HG03442 (cell line): ENCODE results near the gene KLF5.
A peak's percentile ranks its signal among the peaks of the same experiment; 100 is the strongest.
"Not testable (repeated sequence)": the region's sequence is repeated elsewhere in the genome, so short reads cannot be mapped to it uniquely, and the experiment has no call there.

ENCODE experiments used
- ATAC-seq: cut with Tn5 transposase; IDR thresholded peaks from one replicate; pipeline ENCODE4 v1.9.1; 2021; ENCODE audit warnings: mild to moderate bottlenecking, moderate library complexity; ENCODE audit not compliant: unreplicated experiment

KLF5 gene

DNA sequence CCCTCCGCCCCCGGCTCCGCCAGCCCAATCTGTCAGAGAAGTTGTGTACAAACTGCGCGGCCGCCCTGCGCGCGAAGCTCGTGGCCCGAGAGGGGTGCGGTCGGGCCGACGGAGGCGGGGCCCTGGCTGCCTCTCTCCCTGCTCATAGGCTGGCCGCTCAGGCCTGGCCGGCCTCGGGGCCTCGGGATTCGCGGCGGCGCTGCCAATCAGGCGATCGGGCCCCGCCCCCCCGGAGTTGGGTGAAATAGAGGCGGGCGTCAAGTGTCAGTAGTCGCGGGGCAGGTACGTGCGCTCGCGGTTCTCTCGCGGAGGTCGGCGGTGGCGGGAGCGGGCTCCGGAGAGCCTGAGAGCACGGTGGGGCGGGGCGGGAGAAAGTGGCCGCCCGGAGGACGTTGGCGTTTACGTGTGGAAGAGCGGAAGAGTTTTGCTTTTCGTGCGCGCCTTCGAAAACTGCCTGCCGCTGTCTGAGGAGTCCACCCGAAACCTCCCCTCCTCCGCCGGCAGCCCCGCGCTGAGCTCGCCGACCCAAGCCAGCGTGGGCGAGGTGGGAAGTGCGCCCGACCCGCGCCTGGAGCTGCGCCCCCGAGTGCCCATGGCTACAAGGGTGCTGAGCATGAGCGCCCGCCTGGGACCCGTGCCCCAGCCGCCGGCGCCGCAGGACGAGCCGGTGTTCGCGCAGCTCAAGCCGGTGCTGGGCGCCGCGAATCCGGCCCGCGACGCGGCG lies at the start of gene KLF5:
Gene KLF5 (plus strand): TSS at position 270 of the 724 bp plus-strand sequence. CDS start 323 bp downstream, at position 593.
- peak; percentile 97 for ATAC-seq

DNA sequence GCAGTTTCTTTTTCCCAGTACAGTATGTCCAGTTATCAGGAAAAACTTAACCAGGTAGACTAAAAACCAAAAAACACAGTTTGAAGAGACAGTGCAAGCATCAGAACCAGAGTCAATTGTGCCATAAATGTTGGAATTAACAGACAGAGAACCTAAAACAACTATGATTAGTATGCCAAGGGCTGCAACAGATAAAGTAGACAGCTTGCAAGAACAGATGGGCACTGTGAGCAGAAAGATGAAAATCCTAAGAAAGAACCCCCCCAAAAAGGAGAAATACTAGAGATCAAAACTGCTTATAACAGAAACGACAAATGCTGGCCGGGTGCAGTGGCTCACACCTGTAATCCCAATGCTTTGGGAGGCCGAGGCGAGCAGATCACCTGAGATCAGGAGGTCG lies 47.1 kb upstream of the KLF5 start:
- ATAC-seq: no peak

DNA sequence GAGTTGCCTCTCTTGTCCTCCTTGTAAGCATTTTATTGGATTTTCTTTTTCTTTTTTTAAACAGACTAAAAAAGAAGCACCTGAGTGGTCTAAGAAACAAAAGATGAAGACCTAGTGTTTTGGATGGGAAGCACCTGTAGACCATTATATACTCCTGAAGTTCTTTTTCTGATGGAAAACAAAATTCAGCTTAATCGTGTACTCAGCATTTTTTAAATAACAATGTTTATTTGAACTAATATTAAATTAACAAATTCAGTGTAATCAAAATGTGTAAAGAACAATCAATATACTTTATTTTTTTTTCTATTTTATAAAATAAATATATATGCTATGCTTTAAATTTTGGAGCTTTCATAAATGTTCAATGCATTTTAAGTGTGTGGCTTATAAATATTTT lies 43.0 kb upstream of the KLF5 start:
- no peak for ATAC-seq

DNA sequence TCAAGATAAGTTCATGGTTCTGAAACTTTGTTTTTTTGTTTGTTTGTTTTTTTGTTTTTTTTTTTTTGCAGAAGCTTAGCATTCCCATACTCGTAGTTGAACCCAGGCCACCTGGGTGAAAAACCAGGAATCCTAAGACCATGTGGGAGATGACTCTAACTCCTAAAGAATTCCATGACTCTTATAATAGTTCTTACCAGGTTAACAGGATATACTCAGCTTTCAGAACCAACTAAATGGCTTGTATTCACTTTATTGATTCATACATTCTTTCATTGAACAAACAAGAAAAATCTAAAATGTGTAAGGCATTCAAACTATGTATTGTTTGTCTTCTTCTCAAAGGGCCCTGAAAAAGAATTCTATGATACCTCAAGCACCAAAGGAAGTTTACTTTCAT lies 40.5 kb upstream of the KLF5 start:
- no peak for ATAC-seq

DNA sequence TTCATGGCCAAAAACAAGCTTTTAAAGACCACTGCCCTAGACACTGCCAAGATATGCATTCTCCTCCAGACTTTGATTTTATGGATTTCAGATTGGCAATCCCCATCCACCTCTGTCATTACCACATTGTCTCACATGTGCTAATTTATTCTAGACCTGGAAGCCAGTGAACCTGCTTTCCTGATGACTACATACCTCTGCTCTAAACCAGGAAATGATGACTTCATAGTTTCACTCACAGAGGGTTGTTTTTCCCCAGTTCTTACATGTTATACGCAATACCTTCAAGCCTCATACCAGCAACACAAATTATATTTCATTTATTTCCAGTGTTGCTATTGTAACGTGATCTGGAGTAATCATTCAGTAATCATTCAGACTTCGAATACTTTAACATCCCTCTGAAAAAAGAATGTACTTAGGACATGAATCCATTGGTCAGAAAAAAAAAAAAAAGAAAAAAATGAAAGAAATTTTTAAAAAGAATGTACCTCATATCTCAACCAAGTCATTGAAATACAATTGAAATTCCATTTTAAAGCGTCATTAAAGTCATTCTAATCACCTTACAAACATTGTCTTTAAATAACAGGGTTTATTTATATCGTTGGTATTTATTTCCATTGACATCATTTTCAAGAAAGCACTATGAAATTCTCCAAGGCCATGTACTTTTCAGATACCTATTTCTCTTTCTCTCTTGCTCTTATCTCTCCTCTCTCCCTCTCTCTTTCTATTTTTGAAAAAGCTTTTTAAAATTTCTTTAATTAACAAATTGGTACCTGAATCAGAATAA lies 33.4 kb upstream of the KLF5 start:
- no peak for ATAC-seq

DNA sequence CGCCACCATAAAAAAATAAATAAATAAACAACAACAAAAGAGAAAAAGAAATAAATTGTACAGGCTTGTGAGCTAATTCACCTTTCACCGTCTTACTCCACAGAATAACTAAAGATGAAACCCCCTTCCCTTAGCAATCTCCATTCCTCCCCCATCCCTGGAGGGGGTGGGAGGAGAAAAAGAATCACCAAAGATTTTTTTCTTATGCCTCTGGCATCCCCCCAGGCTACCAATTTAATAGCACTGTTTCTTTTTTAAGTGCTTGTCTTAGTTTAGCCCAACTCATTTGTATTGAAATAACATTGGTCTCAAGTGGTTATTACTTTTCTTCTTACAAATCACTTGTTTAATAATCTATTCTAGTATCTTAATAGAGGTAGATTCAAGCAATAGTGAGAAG lies 23.9 kb upstream of the KLF5 start:
- ATAC-seq: no peak

DNA sequence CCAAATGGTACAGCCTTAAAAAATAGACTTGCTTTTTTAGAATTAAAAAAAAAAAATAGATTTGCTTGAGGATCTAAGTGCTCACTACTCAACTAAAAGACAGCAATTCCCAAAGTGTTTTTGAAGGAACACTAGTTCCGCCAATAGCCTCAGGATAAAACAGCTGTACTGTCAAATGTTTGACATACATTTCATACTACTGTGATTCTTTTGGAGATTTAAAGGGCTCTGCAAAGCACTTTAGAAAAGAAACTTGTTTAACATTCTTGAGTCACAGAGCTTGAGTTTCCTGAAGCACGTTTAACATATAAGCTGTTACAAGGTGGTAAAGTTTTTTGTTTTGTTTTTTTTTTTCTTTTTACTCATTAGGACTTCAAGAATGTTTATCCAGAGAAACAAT lies 23.1 kb upstream of the KLF5 start:
- no peak for ATAC-seq

DNA sequence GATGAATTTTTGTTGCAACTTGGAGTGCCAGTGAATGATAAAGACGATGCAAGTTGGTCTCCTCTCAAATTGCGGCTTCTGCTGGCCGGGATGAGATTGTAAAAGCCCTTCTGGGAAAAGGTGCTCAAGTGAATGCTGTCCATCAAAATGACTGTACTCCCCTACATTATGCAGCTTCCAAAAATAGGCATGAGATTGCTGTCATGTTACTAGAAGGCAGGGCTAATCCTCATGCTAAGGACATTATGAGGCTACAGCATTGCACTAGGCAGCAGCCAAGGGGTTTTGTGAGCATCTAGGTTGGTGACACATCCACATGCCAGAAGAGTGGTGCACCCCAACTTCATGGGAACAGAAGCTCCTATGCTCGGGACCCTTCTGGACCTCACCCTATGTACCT lies 22.2 kb upstream of the KLF5 start:
- ATAC-seq: no peak

DNA sequence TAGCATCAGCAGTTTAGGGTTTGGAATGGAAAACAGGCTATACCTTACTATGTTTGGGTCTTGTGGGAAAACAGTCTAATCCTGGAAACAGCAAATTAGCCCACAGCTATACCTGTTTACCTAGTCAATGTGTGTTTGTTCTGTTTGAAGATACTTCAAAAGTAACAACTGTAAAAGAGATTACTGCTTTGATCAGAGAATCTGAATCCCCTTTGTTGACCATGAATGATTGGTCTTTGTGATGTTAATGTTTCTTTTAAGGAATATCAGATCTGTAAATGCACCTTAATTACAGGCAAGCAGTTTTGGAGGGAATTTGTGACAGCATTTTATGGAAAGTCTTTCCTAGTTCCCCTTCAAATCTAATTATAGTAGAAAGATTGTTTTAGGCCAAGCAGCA lies 20.7 kb upstream of the KLF5 start:
- ATAC-seq: no peak

DNA sequence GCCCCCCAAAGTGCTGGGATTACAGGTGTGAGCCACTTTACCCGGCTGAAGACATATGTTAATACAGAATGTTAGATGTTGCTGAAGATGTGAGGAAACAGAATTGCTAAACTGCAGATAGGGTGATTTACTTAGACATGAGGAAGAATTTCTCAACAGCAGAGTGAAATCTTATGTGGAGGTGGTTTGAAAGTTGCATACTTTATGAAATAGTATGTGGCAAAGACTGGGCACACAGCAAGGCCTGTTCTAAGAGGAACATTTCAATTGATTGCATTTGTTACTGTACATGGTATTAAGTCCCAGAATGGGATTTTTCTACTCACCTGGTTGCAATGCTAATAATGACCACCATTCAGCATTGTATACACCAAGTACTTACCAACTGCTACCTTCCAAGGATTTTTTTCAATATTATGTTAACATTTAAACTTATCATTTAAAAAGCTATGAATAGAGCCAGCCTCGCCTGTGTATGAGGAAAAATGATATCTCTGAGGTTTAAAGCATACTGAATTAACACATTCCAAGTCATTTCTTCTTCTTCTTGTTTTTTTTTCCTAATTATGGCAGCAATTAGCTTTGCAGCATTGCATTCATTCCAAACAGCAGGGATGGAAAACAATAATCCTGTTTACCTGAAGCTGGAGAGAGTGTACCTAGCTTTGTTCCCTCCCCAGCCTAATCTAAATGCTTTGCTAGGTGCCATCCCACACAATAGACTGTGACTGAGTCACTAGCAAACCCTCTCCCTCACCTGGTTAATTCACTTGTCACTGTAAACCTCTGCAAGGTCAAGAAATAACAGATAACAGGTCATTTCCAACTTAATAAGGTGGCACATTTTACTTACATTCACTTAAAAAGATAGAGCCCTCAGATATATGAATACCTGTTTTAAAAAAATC lies 19.4 kb upstream of the KLF5 start:
- ATAC-seq: no peak

DNA sequence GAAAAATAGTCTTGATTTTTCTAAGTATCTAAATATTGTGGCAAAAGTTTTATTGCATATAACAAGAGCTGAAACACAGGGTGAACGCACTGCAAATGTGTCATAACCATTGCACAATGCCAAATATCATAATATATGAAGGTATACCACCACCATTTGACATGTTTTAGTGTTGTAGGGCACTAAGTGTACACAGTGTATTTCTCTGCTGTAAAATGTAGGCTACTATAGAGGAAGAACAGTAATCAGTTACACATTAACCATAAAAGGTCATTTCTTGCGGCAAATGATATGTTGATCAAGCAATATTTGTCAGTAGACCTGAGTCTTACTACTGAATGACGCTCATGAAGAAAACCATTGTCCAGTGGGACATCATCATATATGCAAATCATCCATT lies 18.3 kb upstream of the KLF5 start:
- ATAC-seq: no peak

DNA sequence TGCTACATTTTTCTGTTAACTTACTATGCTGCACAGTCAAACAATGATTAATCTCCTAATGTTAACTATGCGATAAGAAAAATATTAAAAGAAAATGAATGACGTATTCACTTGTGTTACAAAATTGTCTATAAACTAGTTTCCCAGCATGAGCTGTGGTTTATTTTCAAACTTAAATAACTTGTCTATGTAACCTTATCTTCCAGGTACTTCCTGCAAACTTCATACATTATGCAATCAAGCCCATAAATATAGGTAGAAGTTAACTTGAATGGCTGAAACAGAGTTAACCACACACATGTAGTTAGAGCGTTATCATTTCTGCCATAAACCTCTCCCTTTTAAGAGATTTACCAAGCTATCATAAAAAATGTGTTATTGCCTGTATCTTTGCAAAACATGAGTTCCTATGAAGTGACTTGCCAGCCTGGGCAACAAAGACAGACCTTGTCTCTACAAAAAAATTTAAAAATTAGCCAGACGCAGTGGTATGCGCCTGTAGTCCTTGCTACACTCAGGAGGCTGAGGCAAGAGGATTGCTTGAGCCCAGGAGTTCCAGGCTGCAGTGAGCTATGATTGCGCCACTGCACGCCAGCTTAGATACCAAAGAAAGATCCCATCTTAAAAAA lies 17.7 kb upstream of the KLF5 start:
- no peak for ATAC-seq

DNA sequence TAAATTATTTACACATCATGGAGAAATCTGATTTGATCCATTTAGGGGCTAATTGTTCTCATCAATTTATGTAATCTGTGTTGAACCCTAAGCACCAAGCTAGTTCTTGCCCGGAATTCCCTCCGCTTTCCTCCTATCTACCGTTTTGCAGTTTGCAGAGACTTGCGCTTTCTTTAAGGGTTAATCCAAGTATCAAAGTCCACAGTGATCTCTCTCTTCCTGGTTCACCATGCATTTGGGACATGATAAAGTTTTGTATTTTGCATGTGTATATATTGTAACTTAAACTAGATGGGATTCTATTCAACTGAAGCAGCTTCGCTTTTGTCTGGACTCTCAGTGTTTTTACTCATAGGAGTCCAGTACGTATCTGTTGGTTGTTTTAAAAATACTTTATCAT lies 13.8 kb upstream of the KLF5 start:
- no peak for ATAC-seq

DNA sequence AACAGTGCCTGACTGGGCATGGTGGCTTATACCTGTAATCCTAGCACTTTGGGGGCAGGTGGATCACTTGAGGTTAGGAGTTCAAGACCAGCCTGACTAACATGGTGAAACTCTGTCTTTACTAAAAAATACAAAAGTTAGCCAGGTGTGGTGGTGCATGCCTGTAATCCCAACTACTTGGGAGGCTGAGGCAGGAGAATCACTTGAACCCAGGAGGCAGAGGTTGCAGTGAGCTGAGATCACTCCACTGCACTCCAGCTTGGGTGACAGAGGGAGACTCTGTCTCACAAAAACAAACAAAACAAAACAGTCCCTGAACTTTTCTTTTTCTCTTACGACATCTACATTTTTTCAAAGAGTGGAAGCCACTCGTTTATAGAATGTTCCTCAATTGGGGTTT lies 10.2 kb upstream of the KLF5 start:
- ATAC-seq: not testable (repeated sequence)

DNA sequence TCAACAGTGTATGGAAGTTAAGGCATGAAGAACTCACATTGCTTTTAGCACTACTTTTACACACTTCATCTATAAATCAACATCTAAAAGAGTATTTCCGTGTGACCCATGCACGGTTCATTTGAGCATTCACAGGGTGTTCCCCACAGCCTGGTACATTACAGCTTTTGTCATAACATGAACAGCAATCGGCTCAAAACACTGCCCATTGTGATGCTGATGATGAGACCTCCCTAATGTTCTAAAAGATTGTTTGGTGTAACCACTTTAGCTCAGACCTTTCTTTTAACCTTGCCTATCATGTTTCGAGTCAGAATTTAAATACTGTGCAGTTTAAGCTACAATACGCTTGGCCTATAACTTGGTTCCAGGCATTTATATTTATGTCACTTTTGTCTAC lies 4.1 kb upstream of the KLF5 start:
- ATAC-seq: no peak

DNA sequence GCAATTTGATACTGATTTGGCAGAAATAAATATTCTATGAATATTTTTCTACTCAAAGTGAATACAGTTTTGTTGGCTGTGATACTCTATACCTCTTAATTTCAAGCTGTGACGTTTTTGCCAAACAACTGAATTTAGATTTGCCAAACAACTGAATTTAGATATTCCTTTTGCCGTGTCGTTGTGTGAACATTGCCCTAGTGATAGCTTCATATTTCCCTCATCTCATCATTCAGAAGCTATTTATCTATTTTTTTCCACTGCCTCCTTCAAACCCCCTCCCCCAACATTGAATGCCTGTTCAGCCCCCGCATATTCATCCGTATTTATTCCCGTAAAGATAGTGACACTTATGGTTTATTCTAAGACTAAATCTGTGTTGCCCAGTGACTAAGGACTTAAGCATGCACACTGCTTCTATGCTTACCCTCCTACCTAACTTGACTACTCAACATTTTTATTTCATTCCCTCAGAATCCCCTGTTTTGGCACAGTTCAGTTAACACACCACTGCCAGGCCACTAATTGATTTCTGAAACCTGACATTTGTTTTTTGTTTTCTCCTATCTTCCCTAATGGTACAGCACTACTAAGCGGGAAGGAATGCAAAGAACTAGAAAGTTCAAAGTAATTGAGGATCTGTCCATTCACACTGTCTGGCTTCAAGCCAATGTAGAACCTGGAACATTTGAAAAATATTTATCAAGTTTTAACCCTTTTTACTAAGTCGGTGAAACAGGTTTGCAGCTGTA lies 2.8 kb upstream of the KLF5 start:
- no peak for ATAC-seq

DNA sequence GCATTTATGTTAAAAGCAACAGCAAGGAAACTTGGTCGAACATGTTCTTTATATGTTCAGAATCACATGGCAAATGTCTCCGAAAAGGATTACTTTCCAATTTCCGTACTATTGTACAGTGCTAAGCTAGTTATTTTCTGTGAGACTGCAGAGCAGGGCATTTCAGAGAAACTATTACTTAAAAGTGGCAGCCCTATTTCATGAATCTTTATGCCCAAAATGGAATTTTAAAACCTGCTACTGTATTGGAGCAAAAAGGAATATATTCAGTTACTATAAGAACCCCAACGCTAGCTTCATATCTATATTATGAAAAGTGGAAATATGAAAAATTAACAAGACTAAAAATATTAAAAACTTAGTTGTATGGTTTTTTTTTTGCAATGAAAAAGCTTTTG lies 2.2 kb upstream of the KLF5 start:
- ATAC-seq: no peak

DNA sequence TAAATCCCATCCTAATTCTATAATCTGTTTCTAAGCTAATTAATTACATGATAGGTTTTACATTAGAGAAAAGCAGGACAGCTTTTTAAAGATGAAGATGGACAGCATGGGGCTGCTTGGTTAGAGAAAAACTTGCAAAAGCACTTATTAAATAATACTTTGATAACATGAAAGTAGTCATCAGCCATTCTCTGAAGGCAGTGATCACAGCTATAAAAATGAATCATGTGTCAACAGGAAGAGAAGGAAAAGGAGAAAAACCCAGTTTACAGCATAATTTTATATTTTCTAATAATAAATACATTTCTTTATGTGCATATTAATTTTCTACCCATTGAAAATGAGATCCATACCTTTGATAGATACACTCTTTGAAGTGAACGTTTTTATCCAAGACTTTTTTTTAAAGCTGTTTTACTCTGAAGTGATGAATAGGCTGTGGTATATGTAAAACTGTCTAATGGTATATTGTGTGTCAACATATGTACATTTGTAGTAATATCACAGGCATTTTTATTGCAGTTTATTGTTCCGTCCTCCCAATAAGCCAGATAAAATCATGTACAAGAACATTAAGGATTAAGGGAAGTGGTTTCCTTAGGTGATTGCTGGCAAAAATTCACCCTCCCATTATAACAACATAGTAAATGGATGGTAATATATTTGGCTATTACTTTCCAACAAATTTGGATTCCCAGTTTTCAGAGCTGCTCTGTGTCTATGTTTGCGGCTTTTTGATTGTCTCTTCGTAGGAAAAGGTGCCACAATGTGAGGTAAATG lies 1.3 kb upstream of the KLF5 start:
- no peak for ATAC-seq

DNA sequence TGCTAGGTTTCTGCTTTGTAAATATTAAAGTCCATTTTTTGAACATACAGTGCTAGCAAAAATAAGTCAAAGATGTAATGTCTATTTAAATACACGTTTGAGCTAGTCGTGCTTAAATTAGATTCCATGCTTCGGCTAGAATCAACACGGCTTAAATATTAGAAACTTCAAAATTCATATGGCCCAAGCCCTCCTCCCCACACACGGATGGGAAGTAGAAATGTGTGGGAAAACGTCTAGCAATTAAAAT lies 816 bp upstream of the KLF5 start:
- no peak for ATAC-seq

DNA sequence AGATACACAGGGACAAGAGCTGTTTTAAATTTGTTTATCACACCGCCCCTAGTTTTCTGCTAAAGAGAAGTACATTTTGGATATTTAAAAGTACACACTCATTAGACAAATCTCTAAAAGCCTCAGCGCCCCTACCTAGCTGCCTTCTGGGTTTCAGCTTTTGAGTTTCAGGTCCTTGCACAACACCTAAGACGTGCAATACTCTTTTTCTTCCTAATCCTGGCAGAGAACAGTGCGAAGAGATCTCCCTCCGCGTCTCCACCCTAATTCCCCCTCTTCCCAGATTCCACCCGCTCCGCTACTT lies 421 bp upstream of the KLF5 start:
- ATAC-seq: peak; percentile 11
